Muscle of back (tissue), 11 donors: ENCODE results near the gene CD300C. TPM values are rescaled to one million over a fixed set of nuclear protein-coding genes. Genes with fewer than 3 reads are reported as not detected.
A peak's percentile ranks its signal among the peaks of the same experiment; 100 is the strongest.
"Not testable (repeated sequence)": the region's sequence is repeated elsewhere in the genome, so short reads cannot be mapped to it uniquely, and the experiment has no call there.

Source experiments
- DNase-seq, 3 donors: peaks; one replicate each; pipeline versions ENCODE4 v3.0.0 to v3.0.0-alpha.2; 2013
- polyA plus RNA-seq, 10 donors: library from polyadenylated mRNA; unstranded; fragments of 120-200 nt; gene quantifications; one replicate each; pipeline ENCODE4 v1.2.1, GENCODE V29; 2013; ENCODE audit not compliant: insufficient read length in 10 of 10

Gene CD300C
- polyA plus RNA-seq, 10 donors: 0.34 to 1.1 (median 0.48) TPM; not detected in 1

GRCh38 chr17:74514632-74515334, 31.1 kb downstream of the CD300C start:
- DNase-seq: peak in 1 of 3 donors; percentile 45

GRCh38 chr17:74513987-74514631, 31.8 kb downstream of the CD300C start:
- DNase-seq: peak in 2 of 3 donors; percentile 32 to 59

GRCh38 chr17:74512624-74513091, 33.3 kb downstream of the CD300C start:
- DNase-seq: peak in 1 of 3 donors; percentile 32

- DNase-seq: no peak
Measured at GRCh38 chr17:74512036-74512435, 33.9 kb downstream of the CD300C start.

GRCh38 chr17:74508156-74508555, 37.8 kb downstream of the CD300C start:
- DNase-seq: no peak

- not testable (repeated sequence) for DNase-seq
Measured at GRCh38 chr17:74503949-74504348, 42.0 kb downstream of the CD300C start.

- DNase-seq: no peak
Measured at GRCh38 chr17:74502861-74503260, 43.1 kb downstream of the CD300C start.

- DNase-seq: no peak
Measured at GRCh38 chr17:74499992-74500391, 45.9 kb downstream of the CD300C start.

GRCh38 chr17:74497471-74497870, 48.4 kb downstream of the CD300C start:
- DNase-seq: no peak

GRCh38 chr17:74493331-74493833, 52.5 kb downstream of the CD300C start:
- DNase-seq: peak; percentile 41 to 75 (median 65)

GRCh38 chr17:74491626-74492025, 54.3 kb downstream of the CD300C start:
- no peak for DNase-seq

Other genes starting within 250 kb of the CD300C start
- 1 to 10 TPM; 1.0 to 2.3 (median 1.7) TPM for gene KIF19, start 219.9 kb downstream of the CD300C start, polyA plus RNA-seq
- gene BTBD17, start 184.2 kb downstream of the CD300C start, polyA plus RNA-seq: under 1 TPM in 8 of 10 donors, not detected in 2; 0.09 to 0.24 (median 0.15) TPM
- gene GPR142, start 178.6 kb downstream of the CD300C start, polyA plus RNA-seq: under 1 TPM in 6 of 10 donors, not detected in 4; 0.17 to 0.53 (median 0.41) TPM
- 10 to 100 TPM; 19.5 to 33.8 (median 27.4) TPM for gene GPRC5C, start 114.0 kb downstream of the CD300C start, polyA plus RNA-seq
- gene CD300A, start 79.5 kb downstream of the CD300C start, polyA plus RNA-seq: 1 to 10 TPM; 1.8 to 3.5 (median 2.2) TPM
- gene CD300LB, start 14.6 kb downstream of the CD300C start, polyA plus RNA-seq: under 1 TPM in 7 of 10 donors, not detected in 3; 0.09 to 0.32 (median 0.20) TPM
- under 1 TPM in 1 of 10 donors, not detected in 9; 0.35 TPM for gene CD300H, start 21.4 kb upstream of the CD300C start, polyA plus RNA-seq
- not detected for gene CD300LD, start 46.2 kb upstream of the CD300C start, polyA plus RNA-seq
- under 1 TPM; 0.04 to 0.84 (median 0.25) TPM for gene CD300E, start 77.6 kb upstream of the CD300C start, polyA plus RNA-seq
- gene CD300LF, start 166.8 kb upstream of the CD300C start, polyA plus RNA-seq: under 1 TPM; 0.16 to 0.65 (median 0.35) TPM
- gene RAB37, start 191.1 kb upstream of the CD300C start, polyA plus RNA-seq: 1 to 10 TPM in 8 of 10 donors, under 1 TPM in 2; 0.38 to 2.6 (median 1.5) TPM
- gene NHERF1, start 202.5 kb upstream of the CD300C start, polyA plus RNA-seq: 10 to 100 TPM in 1 of 10 donors, 1 to 10 TPM in 9; 4.9 to 13.4 (median 8.9) TPM
- 10 to 100 TPM; 28.4 to 40.0 (median 33.4) TPM for gene NAT9, start 230.2 kb upstream of the CD300C start, polyA plus RNA-seq